ENCODE data around the gene TCF20.

DNA sequence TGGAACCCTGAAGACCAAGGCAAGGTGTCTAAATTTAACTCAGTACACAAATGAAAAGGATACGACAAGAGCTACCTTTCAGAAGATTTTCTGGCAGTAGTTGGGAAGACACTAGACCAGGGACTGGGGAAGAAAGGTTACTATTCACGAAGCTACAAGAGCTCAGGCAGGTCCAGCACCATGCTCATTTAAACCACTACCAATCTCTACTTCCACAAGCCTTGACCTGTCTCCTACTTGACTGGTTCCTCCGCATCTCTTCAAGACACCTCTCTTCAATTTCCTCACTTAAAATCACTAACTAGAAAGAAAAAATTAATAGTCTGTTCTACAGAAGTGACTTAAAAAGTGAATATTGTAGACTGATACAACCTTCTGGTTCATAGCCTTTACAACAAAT is 22.9 kb downstream of the TCF20 start:
- TF ChIP-seq, protein P1, sequence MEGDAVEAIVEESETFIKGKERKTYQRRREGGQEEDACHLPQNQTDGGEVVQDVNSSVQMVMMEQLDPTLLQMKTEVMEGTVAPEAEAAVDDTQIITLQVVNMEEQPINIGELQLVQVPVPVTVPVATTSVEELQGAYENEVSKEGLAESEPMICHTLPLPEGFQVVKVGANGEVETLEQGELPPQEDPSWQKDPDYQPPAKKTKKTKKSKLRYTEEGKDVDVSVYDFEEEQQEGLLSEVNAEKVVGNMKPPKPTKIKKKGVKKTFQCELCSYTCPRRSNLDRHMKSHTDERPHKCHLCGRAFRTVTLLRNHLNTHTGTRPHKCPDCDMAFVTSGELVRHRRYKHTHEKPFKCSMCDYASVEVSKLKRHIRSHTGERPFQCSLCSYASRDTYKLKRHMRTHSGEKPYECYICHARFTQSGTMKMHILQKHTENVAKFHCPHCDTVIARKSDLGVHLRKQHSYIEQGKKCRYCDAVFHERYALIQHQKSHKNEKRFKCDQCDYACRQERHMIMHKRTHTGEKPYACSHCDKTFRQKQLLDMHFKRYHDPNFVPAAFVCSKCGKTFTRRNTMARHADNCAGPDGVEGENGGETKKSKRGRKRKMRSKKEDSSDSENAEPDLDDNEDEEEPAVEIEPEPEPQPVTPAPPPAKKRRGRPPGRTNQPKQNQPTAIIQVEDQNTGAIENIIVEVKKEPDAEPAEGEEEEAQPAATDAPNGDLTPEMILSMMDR (IDR thresholded peaks at IDR 0.05) = no peak
- TF ChIP-seq ZFX (IDR thresholded peaks at IDR 0.05; ENCODE audit: borderline replicate concordance) = no peak

All from 22Rv1 (cell line).